LNCAP (cell line): ENCODE results near the gene GJE1.

ENCODE experiments used
- TF ChIP-seq, protein P1 (sequence below): fragments of 450-650 bp; IDR thresholded peaks from 2 replicates; pipeline ENCODE4 v1.5.1; 2017; ENCODE audit warnings: mild to moderate bottlenecking

GJE1 gene

DNA sequence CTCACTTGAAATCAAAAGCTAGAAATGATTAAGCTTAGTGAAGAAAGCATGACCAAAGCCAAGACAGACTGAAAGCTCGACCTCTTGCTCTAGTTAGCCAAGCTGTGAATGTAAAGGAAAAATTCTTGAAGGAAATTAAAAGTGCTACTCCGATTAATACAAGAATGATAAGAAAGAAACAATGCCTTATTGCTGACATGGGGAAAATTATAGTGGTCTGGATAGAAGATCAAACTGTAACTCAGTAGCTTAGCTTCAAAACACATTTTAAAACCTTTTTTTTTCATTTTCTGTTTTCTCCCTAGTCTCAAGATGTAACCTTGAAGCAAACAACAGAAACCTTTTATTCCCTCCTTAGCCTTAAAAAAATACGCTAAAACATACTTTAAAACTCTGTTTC lies 11.4 kb upstream of the GJE1 start:
- TF ChIP-seq, protein P1, sequence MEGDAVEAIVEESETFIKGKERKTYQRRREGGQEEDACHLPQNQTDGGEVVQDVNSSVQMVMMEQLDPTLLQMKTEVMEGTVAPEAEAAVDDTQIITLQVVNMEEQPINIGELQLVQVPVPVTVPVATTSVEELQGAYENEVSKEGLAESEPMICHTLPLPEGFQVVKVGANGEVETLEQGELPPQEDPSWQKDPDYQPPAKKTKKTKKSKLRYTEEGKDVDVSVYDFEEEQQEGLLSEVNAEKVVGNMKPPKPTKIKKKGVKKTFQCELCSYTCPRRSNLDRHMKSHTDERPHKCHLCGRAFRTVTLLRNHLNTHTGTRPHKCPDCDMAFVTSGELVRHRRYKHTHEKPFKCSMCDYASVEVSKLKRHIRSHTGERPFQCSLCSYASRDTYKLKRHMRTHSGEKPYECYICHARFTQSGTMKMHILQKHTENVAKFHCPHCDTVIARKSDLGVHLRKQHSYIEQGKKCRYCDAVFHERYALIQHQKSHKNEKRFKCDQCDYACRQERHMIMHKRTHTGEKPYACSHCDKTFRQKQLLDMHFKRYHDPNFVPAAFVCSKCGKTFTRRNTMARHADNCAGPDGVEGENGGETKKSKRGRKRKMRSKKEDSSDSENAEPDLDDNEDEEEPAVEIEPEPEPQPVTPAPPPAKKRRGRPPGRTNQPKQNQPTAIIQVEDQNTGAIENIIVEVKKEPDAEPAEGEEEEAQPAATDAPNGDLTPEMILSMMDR, result no peak

GRCh38 chr6:142130814-142131213 lies 1.9 kb upstream of the GJE1 start:
- TF ChIP-seq, protein P1, result no peak

- TF ChIP-seq, protein P1, result no peak
Measured at GRCh38 chr6:142138876-142139275, 6.2 kb downstream of the GJE1 start.

DNA sequence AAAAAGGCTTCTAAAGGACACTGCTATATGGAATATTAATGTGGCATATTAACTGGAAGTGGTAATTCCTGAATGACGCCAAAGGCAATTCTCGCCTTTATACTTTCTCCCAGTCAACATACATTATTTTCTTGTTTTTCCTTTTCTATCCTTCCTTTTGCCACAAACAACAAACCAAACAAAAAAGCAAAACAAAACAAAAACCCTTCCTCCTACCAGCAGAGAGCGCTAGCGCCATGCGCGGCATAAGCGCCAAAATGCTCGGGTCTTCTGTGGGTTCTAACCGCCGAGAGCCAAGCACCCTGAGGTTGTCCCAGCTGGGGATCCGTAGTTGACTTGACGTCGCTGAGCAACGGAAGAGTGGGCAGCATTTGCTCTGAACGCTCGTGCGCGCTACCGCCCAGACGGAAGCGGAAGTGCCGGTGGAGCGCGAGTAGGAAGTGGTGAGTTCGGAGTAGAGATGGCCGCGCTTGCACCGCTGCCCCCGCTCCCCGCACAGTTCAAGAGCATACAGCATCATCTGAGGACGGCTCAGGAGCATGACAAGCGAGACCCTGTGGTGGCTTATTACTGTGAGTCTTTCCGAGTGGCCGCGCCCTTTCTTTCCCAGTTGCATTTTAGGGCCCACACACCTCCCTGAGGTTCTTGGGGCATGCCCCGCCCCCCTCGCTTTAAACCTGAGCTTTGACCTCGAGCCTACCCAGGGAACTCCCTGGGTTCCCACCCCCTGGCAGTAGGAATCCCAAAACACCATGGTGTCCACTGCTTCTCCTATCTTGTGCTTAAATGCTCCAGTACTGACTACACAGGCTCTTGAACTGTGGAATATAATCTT lies 14.3 kb downstream of the GJE1 start, which contains the start of the genes NMBR and VTA1:
Gene NMBR, minus strand, starts transcription at position 295 of the 835 bp plus-strand sequence. CDS start 58,464 bp downstream, outside the sequence.
Gene VTA1, plus strand, starts transcription at position 436 of the 835 bp plus-strand sequence. Its CDS starts 25 bp downstream, at position 461.
- TF ChIP-seq, protein P1, result peak; percentile 92

DNA sequence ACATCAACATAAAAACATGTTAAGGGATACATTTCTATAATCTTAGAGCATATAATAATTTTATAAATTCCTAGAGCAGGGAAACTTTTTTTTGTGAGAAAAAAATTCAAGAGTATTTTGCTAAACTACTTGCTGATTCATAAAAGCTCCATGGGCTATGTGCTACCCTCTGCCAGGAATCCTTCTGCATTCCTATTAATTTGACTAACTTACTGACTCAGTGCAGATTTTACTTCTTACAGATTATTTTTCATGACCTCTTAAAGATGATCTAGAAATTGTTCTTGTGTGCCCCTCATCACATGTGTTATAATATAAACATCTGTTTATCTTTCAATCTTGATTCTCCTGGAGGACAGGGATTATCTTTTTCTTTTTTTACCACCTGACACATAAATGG lies 20.0 kb downstream of the GJE1 start:
- TF ChIP-seq, protein P1, result no peak

GRCh38 chr6:142153196-142153595 lies 20.5 kb downstream of the GJE1 start:
- TF ChIP-seq, protein P1, result no peak

DNA sequence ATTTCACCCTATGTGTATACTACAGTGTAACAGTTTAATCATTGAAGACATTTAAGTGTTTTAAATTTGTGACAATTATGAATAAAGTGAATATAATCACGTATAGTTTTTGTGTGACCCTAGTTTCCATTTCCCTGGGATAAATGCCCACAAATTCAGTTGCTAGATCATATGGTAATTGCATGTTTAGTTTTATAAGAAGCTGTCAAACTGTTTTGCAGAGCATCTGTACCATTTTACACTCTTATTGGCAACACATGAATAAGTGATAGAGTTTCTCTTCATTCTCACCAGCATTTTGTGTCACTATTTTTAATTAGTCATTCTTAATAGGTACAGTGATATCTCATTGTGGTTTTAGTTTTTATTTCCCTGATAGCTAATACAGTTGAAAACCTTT lies 21.6 kb downstream of the GJE1 start:
- TF ChIP-seq, protein P1, result no peak
